ENCODE measurements around the gene SNU13. TPM values are rescaled to one million over a fixed set of nuclear protein-coding genes. Genes with fewer than 3 reads are reported as not detected.

Gene SNU13
- total RNA-seq, 1 experiment from 2014 or later = 283 TPM

DNA sequence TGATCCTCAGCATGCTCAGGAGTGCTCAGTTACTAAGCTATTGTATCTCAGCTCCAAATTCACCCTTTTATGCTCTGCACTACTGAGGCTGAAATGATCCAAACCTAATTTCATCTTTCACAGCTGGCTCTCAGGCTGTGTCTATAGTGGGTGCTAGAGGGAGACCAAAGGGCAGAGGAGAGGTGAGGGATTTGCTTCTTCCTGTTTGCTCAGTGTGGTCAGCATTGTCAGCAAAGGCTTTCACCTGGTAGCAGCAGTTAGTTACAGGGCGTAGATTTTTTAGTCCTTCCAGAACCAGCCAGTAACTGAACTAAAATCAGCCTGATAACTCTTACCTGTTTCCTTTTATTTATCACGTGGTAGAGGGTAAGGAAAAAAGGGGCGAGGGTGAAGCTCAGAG lies 34.3 kb downstream of the SNU13 start:
- no peak overlapping the region for H2AFZ ChIP-seq (ENCODE audit: low read depth, low read length, poor library complexity, severe bottlenecking)
- no peak overlapping the region for H3K4me3 ChIP-seq (replicated peaks in 1 of 2; ENCODE audit: low read depth in 1 of 2, low read length in 2 of 2)
- no peaks in the 10 kb centered on the region for H3K4me1 ChIP-seq (ENCODE audit: control insufficient read depth in 1 of 2, insufficient read depth in 2 of 2, low read length in 2 of 2)
- RAD21 ChIA-PET (ENCODE audit: low non-redundant PET in 1 of 2, low total read pairs in 2 of 2, uncharacterized antibody in 2 of 2, unreplicated experiment in 2 of 2) = no interaction called here
- H3K9ac ChIP-seq (ENCODE audit: low read length) = no peak overlapping the region
- peaks cover 65% of the 10 kb centered on the region for H3K79me2 ChIP-seq (ENCODE audit: insufficient read depth, low read length)
- ATAC-seq = no peak
- CTCF ChIA-PET = interaction anchor here (0.6 to 2.0 kb wide), 2 partner anchors 13 to 78 kb away, joined by 3 to 11 read pairs; no protein-coding TSS in a partner anchor
- H3K27me3 ChIP-seq (ENCODE audit: insufficient read depth, low read length) = no peaks in the 10 kb centered on the region
- no peak for DNase-seq (ENCODE audit: low read depth, low spot score)
- POLR2A ChIA-PET = no interaction called here
- no peak overlapping the region for H3K27ac ChIP-seq (ENCODE audit: low read depth, low read length)
- peaks cover 73 to 77% of the 10 kb centered on the region in 2 experiments for H3K36me3 ChIP-seq (ENCODE audit: control insufficient read depth in 1 of 2, insufficient read depth in 2 of 2, low read length in 2 of 2)
- H4K20me1 ChIP-seq (ENCODE audit: insufficient read depth) = peaks cover 9% of the 10 kb centered on the region
- H3K9me2 ChIP-seq (ENCODE audit: insufficient read depth) = no peaks in the 10 kb centered on the region
- no peak overlapping the region for H3K4me2 ChIP-seq (ENCODE audit: low read length)
- H3K9me3 ChIP-seq (ENCODE audit: control insufficient read depth in 1 of 2, insufficient read depth in 1 of 2, low read depth in 1 of 2, low read length in 2 of 2) = no peaks in the 10 kb centered on the region
- BruUV-seq (replicated peaks) = no TSS peak
- TF ChIP-seq, protein P1, sequence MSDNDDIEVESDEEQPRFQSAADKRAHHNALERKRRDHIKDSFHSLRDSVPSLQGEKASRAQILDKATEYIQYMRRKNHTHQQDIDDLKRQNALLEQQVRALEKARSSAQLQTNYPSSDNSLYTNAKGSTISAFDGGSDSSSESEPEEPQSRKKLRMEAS (IDR thresholded peaks at IDR 0.05) = no peak
- TF ChIP-seq SIN3A (IDR thresholded peaks at IDR 0.05; ENCODE audit: low read depth) = no peak
- TF ChIP-seq YY1 (IDR thresholded peaks at IDR 0.05; ENCODE audit: extremely low read depth, insufficient replicate concordance, low read depth, low read length) = no peak
- no peak for TF ChIP-seq SP1 (IDR thresholded peaks at IDR 0.05; ENCODE audit: low read depth)
- TF ChIP-seq CEBPB (IDR thresholded peaks at IDR 0.05; ENCODE audit: low read depth) = no peak
- no peak for TF ChIP-seq TCF7L2 (IDR thresholded peaks at IDR 0.05; ENCODE audit: borderline replicate concordance, extremely low read depth, insufficient read depth, insufficient read length)
- TF ChIP-seq, protein P2, sequence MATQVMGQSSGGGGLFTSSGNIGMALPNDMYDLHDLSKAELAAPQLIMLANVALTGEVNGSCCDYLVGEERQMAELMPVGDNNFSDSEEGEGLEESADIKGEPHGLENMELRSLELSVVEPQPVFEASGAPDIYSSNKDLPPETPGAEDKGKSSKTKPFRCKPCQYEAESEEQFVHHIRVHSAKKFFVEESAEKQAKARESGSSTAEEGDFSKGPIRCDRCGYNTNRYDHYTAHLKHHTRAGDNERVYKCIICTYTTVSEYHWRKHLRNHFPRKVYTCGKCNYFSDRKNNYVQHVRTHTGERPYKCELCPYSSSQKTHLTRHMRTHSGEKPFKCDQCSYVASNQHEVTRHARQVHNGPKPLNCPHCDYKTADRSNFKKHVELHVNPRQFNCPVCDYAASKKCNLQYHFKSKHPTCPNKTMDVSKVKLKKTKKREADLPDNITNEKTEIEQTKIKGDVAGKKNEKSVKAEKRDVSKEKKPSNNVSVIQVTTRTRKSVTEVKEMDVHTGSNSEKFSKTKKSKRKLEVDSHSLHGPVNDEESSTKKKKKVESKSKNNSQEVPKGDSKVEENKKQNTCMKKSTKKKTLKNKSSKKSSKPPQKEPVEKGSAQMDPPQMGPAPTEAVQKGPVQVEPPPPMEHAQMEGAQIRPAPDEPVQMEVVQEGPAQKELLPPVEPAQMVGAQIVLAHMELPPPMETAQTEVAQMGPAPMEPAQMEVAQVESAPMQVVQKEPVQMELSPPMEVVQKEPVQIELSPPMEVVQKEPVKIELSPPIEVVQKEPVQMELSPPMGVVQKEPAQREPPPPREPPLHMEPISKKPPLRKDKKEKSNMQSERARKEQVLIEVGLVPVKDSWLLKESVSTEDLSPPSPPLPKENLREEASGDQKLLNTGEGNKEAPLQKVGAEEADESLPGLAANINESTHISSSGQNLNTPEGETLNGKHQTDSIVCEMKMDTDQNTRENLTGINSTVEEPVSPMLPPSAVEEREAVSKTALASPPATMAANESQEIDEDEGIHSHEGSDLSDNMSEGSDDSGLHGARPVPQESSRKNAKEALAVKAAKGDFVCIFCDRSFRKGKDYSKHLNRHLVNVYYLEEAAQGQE (IDR thresholded peaks at IDR 0.05; ENCODE audit: low read depth) = no peak
- TF ChIP-seq, protein P3, sequence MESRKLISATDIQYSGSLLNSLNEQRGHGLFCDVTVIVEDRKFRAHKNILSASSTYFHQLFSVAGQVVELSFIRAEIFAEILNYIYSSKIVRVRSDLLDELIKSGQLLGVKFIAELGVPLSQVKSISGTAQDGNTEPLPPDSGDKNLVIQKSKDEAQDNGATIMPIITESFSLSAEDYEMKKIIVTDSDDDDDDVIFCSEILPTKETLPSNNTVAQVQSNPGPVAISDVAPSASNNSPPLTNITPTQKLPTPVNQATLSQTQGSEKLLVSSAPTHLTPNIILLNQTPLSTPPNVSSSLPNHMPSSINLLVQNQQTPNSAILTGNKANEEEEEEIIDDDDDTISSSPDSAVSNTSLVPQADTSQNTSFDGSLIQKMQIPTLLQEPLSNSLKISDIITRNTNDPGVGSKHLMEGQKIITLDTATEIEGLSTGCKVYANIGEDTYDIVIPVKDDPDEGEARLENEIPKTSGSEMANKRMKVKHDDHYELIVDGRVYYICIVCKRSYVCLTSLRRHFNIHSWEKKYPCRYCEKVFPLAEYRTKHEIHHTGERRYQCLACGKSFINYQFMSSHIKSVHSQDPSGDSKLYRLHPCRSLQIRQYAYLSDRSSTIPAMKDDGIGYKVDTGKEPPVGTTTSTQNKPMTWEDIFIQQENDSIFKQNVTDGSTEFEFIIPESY (IDR thresholded peaks at IDR 0.05; ENCODE audit: extremely low read depth, insufficient replicate concordance, low read length) = no peak
- no peak for TF ChIP-seq JUND (IDR thresholded peaks at IDR 0.05)
- intact Hi-C loops (cut with micrococcal nuclease) = no loop called here
